HG03060 (cell line): ENCODE data around the gene LRRN4.
A peak's percentile ranks its signal among the peaks of the same experiment; 100 is the strongest.
"Not testable (repeated sequence)": the region's sequence is repeated elsewhere in the genome, so short reads cannot be mapped to it uniquely, and the experiment has no call there.

Experiments used
- ATAC-seq: cut with Tn5 transposase; IDR thresholded peaks from one replicate; pipeline ENCODE4 v1.9.1; 2021; ENCODE audit warnings: low read depth, moderate number of reproducible peaks; ENCODE audit not compliant: unreplicated experiment

Gene LRRN4

DNA sequence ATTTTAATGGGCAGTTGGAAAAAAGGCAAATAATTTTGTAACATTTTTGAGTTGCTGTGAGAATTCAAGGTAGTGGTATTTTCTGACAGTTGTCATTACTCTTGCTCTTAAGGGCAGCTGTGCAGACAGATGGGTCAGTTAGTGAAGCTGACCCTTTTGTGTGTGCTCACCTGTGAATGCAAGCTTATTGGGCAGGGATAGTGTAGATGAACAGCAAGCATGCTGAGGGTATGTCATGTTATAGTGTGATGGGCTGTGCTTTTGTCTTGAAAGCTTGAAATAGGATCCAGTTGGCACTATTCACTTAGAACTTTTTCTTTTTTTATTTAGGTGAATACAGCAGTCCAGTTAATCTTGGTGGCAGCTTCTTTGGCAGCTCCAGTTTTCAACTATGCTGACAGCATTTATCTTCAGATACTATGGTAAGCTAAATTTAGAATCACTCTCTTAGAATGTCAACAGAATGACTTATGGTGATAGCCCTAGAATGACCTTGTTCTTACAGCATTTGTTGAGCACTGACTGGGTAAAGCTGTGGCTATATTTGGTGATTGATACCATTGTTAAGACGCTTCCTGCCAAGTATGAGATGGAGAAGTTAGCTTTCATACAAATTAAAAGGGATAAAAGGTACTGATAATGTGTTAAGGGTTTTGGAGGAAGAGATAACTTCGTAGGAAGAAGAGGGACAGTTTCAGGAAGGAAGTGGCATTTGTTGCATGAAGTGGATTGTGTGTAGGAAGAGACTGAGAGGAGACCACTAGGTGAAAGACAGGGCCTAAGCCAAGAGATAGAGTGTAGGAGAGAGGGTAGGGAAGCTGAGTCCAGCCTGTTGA, 19.5 kb downstream of the LRRN4 start:
- ATAC-seq: no peak

DNA sequence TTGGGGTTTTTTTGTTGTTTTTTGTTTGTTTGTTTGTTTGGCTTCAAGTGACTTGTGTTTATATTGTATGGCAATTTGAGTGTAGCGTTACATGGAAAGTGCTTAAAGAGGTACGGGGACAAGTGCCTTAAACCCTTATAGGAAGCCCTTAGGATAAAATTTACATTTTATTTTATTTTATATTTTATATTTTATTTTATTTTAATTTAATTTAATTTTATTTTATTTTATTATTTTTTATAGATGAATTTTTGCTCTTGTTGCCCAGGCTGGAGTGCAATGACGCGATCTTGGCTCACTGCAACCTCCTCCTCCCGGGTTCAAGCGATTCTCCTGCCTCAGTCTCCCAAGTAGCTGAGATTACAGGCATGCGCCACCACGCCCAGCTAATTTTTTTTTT, 21.0 kb downstream of the LRRN4 start:
- not testable (repeated sequence) for ATAC-seq

DNA sequence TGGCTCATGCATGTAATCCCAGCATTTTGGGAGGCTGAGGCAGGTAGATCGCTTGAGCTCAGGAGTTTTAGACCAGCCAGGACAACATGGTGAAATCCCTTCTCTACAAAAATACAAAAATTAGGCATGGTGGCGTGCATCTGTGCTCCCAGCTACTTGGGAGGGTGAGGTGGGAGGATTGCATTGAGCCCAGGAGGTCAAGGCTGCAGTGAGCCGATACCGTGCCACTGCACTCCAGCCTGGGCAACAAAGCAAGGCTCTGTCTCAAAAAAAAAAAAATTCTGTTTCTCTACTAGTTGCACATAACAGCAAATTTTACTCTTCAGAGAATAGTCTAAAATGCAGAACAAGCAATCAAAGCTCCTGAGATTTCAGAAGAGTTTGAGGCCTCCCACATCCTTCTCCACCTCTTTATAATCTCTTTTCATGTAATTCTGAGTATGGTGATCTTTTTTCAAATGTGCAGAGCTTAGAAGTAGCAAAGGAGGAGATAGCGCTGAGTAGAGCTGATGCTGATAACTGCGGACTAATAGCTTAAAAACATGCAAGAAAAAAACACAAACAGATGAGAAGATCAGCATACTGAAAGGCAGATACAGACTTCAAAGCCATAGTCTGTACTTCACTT, 23.3 kb downstream of the LRRN4 start:
- ATAC-seq: no peak

DNA sequence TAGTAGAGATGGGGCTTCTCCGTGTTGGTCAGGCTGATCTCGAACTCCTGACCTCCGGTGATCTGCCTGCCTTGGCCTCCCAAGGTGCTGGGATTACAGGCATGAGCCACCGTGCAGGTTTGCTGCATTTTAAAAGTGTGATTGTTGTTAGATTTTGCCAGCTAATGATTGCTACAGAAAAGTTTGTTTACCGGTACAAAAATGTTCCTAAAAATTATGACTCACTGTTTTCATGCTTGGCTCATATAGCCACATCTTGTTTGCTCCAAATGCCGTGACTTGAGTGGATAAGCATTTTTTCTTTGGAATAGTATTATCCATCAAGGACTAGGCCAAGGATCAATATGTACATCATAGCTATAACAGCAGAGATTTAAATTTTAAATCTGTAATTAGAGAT, 24.3 kb downstream of the LRRN4 start:
- no peak for ATAC-seq

DNA sequence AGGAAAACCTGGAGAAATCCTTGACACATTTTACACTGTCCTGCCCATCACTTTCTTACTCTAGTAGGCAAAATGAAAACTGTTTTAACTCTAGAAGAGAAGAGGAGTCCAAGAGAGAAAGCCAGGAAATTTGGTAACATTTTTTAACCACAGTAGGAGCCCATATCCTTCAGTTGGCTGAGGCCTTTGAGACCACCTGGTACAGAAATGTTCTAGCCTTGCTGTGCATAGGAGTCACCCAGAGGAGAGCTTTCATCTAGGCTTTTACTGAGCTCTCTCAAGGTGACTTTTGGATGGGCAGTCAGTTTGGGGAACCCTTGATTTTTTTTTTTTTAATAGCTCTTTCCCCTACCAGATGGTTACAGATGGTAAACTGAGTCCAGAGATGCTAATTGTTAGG, 25.0 kb downstream of the LRRN4 start:
- ATAC-seq: no peak

DNA sequence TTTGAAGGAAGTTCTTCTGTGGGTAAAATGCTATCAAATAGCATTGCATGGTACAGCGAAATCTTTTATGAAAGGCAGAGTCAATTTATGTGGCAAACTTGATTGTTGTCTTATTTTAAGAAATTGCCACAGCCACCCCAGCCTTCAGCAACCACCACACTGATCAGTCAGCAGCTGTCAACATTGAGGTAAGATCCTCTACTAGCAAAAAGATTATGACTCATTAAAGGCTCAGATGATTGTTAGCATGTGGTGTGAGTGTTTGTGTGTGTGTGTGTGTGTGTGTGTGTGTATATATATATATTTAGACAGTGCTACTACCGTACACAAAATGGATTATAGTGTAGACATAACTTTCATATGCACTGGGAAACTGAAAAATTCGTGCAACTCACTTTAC, 27.8 kb downstream of the LRRN4 start:
- no peak for ATAC-seq

DNA sequence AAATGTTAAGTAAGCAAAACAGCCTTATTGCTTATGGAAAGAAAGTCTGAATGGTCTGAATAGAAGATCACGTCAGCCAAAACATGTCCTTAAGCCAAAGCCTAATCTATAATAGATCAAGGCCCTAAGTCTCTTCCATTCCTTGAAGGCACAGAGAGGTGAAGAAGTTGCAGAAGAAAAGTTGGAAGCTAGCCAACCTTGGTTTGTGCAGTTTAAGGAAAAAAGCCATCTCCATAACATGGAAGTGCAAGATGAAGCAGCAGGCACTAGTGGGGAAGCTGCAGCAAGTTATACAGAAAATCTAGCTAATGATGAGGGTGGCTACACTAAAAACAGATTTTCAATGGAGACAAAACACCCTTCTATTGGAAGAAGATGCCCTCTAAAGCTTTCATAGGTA, 29.1 kb downstream of the LRRN4 start:
- ATAC-seq: no peak

DNA sequence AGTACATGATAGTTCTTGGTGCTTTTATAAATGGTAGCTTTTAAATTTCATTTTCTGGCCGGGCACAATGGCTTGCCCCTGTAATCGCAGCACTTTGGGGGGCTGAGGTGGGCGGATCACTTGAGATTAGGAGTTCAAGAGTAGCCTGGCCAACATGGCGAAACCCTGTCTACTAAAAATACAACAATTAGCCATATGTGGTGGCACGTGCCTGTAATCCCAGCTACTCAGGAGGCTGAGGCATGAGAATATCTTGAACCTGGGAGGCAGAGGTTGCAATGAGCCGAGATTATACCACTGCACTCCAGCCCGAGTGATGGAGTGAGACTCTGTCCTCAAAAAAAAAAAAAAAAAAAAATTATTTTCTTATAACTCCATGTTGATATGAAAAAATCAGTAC, 36.0 kb downstream of the LRRN4 start:
- ATAC-seq: no peak

DNA sequence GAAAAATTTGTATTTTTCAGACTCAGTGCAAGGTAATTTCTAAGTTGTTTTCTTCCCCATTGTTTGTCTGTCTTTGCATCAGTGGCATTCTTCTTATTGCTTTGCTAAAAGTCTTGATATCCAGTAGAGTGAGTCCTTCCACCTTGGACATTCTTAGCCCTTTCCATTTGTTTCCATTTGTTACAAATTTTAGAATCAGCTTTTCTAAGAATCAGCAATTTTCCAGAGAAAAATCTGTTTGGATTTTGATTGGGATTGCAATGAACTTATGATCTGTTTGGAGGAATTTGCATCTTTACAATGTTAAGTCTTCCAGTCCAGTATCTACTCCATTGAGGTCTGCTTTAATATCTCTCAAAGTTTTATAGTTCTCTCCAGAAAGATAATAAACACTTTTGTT, 36.4 kb downstream of the LRRN4 start:
- ATAC-seq: no peak

DNA sequence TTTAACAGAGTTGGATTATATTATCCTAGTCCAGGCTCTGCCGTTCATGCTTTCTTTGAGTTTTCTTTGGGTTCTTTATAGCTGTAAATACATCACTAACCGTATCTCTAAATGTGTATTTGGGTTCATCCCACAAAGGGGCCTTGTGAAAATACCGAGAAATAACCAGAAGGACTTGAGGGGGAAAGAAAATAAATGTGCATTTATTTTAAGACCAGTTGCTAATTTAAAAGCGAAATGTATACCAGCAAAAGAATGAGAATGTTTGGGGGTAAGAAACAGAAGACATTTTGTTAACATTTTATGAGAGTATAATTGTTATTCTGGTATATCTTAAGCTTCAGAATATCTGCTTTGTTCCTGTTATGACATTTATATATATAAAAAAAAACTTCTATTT, 38.9 kb downstream of the LRRN4 start:
- no peak for ATAC-seq

DNA sequence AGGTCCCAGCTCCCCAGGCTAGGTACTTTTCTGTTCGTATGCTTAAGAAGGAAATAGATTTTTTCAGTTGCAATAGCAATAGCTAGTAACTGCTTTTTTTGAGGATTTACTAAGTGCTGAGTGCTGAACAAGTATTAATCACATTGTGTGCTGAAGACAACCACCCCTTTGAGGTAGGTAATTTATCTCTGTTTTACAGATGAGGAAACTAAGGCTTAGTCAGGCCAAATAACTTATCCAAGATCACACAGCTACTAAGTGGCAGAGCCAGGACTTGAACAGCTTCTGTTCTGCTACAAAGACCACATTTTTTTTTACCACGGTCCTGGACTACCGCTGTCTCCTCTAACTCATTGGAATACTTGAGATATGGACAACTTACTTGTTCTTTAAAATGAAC, 39.8 kb downstream of the LRRN4 start:
- no peak for ATAC-seq

DNA sequence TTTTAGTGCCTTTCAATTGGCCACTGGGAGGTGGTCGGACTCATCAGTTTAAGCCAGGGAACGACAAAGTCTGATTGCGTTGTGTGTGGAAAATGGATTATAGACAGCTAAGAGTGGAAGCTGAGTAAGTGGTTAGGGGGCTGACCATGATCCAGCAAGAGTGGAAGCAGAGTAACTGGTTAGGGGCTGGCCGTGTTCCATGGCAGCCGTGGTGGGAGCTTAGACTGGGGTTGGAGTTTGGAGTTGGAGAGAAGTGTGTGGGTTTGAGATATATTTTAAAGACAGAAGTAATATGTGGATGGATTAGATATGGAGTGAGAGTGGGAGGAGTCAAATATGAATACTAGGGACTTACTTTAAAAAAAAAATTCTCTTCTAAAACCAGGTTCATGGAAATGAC, 41.7 kb downstream of the LRRN4 start:
- no peak for ATAC-seq

DNA sequence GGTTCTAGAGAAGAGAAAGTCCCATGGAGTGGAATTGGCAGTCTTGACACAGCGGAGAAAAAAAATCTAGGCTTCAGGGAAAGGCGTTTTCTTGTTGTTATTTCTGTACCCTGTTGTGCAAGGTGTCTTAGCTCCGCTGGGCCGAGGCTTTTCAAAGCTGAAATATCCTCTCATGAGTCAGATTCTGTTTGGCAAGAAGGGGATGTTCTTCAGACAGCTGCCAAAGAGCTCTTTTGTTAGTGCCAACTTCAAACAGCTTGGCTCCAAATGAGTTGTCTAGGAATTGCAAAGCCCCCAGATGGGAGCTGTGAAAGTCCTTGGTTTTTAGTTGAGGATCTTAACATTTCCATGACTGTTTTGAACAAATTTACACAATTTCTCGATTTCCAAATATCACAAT, 45.6 kb downstream of the LRRN4 start:
- ATAC-seq: no peak

DNA sequence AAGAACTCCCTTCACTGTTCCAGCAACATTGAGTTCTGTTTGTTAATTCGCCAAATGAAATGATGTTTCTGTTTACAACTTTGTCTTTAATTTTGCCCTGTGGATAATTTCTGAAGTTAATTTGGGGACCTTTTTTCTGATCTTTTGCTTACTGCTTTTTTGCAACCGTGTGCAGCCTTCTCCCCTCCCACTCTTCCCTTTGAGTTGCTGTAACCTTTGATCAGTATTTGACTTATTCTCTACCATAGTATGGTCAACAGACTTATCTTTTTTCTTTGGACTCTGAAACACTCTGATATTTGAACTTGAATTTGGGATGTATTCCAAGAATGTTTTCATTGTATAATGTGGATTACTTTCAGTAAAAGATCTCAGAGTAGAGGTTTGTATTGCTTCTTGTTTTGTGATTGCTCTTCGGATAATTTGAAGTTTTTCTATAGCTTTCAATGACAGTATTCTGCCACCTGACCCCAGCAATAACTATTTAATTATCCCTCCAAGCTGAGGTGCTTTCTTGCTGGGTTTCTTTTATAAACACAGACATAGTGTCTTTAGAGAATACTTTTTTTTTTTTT, 46.2 kb downstream of the LRRN4 start:
- no peak for ATAC-seq

DNA sequence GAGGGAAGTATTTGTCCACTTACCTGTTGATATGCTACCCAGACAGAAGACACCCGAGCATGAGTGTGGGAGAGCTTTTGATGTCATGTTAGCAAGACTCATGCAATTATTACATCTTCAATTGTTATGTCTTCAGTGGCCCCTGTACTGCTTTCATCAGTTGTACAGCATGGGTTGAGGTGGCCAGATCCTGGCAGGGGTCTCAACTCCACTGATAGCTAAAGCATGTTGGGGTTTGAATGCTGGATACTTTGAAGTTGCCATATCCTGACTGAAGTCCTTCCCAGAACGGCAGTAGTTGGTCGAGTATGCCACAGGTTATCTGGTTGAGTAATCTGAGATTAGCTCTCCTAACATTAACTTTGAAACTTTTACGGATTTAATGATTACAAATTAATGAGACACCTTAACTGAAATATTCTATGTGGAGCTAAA, 46.7 kb downstream of the LRRN4 start:
- no peak for ATAC-seq

DNA sequence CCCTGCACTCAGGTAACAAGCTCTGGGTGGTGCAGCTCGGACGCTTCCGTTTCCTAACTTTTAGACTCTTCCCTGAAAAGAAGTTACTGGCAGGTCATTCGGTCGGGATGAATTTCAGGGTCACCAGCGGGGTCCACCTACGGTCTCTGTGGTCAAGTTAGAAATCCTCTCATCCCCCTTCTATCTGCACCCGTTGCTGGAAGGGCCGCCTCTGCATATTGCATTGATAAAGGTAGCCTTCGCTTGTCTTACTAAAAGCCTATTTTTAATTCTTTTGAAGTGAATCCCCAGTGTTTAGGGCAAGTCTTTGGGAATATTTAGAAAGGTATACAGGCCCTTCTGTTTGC, 47.3 kb downstream of the LRRN4 start:
- no peak for ATAC-seq

DNA sequence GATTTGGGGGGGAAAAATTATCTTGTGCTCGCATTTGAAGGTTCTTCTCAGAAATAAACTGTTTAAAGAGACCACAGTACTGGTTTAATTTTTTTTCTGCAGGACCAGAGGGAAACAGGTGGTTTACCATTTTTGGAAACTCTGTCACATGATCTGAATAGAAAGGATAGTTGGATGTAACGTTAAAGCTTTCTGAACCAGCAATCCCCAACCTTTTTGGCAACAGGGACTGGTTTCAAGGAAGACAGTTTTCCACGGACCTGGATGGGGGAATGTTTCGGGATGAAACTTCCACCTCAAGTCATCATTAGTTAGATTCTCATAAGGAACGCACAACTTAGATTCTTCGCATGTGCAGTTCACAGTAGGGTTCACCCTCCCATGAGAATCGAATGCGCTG, 53.0 kb downstream of the LRRN4 start:
- ATAC-seq: no peak

DNA sequence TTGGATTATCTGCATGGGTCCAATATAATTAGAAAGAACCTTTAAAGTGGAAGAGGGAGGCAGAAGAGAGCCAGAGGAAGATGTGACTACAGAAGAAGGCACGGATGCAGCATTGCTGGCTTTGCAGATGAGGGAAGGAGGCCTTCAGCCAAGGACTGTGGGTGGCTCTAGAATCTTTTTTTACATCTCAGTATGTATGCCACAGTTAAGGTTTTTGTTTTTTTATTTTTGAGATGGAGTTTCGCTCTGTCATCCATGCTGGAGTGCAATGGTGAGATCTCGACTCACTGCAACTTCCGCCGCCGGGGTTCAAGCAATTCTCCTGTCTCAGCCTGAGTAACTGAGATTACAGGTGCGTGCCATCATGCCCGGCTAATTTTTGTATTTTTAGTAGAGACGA, 54.1 kb downstream of the LRRN4 start:
- no peak for ATAC-seq

DNA sequence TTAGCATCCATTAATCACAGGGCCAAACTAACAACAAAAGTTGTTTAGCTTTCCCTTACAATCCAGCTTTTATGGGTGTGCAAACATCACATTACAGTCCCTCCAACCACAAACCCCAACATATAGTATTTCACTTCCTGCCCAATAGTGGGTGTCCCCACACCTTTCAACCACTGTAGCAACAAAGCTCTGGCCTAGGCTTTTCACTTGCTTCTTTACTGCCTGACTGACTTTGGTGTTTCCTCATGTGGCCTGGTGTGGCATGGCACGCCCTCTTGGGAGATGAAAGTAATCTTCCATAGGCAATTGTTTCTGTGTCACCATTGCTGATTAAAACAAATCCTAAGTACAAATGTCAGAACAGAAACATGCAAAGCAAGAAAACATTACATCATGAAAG, 57.1 kb downstream of the LRRN4 start:
- ATAC-seq: peak; percentile 86

DNA sequence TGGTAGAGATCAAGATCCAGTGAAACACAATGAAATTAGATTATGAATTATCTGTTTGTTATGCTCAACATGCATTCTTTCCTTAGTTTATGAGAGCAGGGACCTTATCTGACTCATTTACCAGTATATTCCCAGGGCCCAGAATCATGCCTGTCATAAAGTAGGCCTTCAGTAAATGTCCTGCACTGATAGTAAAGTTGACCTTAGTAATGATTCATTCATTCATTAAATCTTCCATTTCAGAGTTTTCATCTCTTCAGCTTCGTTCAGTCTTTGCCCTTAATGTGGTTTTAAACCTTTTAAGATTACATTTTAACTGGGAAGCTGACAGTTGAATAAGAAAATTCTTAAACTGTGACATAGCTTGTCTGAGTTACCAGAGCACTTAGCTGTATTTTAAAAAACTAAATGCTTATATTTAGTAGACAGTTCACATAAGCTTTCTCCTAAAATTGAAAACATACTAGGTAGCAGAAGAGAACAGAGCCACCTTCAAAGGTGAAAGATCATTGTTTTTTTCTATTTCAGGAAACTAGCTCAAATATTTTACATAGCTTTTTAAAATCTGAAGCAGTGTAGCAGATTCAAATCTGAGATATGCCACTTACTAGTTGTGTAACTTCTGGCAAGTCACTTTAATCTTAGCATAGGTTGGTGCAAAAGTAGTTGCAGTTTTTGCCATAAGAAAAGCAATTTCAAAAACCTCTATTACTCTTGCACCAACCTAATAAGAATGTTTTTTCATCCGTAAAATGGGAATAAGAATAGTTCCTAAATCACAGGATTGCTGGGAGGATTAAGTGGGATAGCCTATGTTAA, 62.0 kb downstream of the LRRN4 start:
- no peak for ATAC-seq

DNA sequence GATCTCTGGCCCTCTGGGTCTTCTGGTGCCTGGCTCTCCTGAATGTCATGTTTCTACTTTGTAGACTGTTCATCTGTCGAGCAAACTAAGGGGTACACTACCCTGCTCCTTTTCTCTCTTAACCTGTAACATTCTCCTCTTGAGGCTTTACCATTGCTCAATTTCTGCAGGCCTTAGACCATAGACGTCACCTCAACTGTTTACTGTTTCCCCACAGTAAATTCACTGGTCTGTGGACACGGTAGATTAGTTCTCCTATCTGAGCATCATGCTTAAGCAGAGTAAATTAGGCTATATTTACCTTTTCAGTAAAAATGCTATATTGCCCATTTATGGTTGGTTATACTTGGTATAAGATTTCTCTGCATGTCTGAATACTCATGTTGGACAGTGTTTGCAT, 62.9 kb downstream of the LRRN4 start:
- no peak for ATAC-seq
